Breast epithelium (tissue), 4 donors: Measurements from ENCODE around the gene DACH1. TPM values are rescaled to one million over a fixed set of nuclear protein-coding genes. Genes with fewer than 3 reads are reported as not detected.

Experiments
- DNase-seq, 2 donors: peaks; one replicate each; pipeline ENCODE4 v3.0.0-alpha.2; 2019; ENCODE audit warnings: low spot score in 2 of 2
- H3K27ac ChIP-seq, 2 donors: fragments of 200-600 bp; sonication (generic) in 1 of 2; one replicate each; pipeline ENCODE4 v1.5.1; 2016 to 2019; ENCODE audit warnings: mild to moderate bottlenecking in 1 of 2
- H3K27me3 ChIP-seq, 2 donors: fragments of 200-600 bp; sonication (generic) in 1 of 2; one replicate each; pipeline versions ENCODE4 v1.5.1 to v1.6.0; 2017 to 2019; ENCODE audit warnings: control low read depth in 1 of 2, mild to moderate bottlenecking in 1 of 2
- H3K36me3 ChIP-seq: fragments of 200-600 bp; one replicate; pipeline ENCODE4 v1.5.1; 2019
- H3K4me1 ChIP-seq, 2 donors: fragments of 200-600 bp; sonication (generic); one replicate each; pipeline ENCODE4 v1.5.1; 2016 to 2019; ENCODE audit warnings: control low read depth in 1 of 2
- H3K4me3 ChIP-seq, 3 donors: fragments of 200-600 bp; sonication (generic); 1 replicate in 2 of 3; 2 replicates in 1 of 3; pipeline ENCODE4 v1.5.1; 2016 to 2019; ENCODE audit warnings: mild to moderate bottlenecking in 3 of 3, moderate library complexity in 2 of 3
- H3K9me3 ChIP-seq, 2 donors: fragments of 200-600 bp; sonication (generic) in 1 of 2; one replicate each; pipeline ENCODE4 v1.5.1; 2016 to 2019; ENCODE audit warnings: control low read depth in 1 of 2
- POLR2A ChIP-seq: fragments of 450-650 bp; IDR thresholded peaks from one replicate; pipeline ENCODE4 v1.6.1; 2016; ENCODE audit warnings: antibody characterized with exemption, mild to moderate bottlenecking, moderate library complexity
- POLR2AphosphoS5 ChIP-seq, 3 donors: sonication (generic); formaldehyde crosslinking; IDR thresholded peaks; one replicate each; pipeline ENCODE4 v1.6.1; 2017; ENCODE audit warnings: antibody characterized with exemption in 3 of 3
- intact Hi-C: fragments of 100-400 bp; cut with DNase I; formaldehyde crosslinking; loops from one replicate; pipeline ENCODE4 v1.15.1; 2023; ENCODE audit warnings: low total_unique reads
- total RNA-seq, 3 donors: library from RNA; depleted of rRNA; stranded (reverse); fragments of >200 nt; gene quantifications; one replicate each; pipeline ENCODE4 v1.1.0, GENCODE V29; 2016
- TF ChIP-seq, protein P1 (sequence below), 3 donors: fragments of 450-650 bp; IDR thresholded peaks; one replicate each; pipeline ENCODE4 v1.5.1; 2016 to 2017; ENCODE audit warnings: antibody characterized with exemption in 3 of 3, mild to moderate bottlenecking in 3 of 3, moderate library complexity in 3 of 3

Gene DACH1
- total RNA-seq, 3 donors from 2014 or later = 2.2 to 13.9 (median 11.5) TPM

GRCh38 chr13:71395053-71395452, 472.0 kb downstream of the DACH1 start:
- no peak for TF ChIP-seq POLR2AphosphoS5 (IDR thresholded peaks at IDR 0.05)
- TF ChIP-seq, protein P1, sequence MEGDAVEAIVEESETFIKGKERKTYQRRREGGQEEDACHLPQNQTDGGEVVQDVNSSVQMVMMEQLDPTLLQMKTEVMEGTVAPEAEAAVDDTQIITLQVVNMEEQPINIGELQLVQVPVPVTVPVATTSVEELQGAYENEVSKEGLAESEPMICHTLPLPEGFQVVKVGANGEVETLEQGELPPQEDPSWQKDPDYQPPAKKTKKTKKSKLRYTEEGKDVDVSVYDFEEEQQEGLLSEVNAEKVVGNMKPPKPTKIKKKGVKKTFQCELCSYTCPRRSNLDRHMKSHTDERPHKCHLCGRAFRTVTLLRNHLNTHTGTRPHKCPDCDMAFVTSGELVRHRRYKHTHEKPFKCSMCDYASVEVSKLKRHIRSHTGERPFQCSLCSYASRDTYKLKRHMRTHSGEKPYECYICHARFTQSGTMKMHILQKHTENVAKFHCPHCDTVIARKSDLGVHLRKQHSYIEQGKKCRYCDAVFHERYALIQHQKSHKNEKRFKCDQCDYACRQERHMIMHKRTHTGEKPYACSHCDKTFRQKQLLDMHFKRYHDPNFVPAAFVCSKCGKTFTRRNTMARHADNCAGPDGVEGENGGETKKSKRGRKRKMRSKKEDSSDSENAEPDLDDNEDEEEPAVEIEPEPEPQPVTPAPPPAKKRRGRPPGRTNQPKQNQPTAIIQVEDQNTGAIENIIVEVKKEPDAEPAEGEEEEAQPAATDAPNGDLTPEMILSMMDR (IDR thresholded peaks at IDR 0.05) = no peak
- TF ChIP-seq POLR2A = no peak
- no peak for DNase-seq
- H3K27me3 ChIP-seq = no peaks in the 10 kb centered on the region
- intact Hi-C loops = no loop called here
- H3K9me3 ChIP-seq = no peaks in the 10 kb centered on the region
- H3K4me3 ChIP-seq = no peak overlapping the region
- H3K36me3 ChIP-seq = no peaks in the 10 kb centered on the region
- H3K4me1 ChIP-seq = no peaks in the 10 kb centered on the region
- H3K27ac ChIP-seq = no peak overlapping the region

- Histone ChIP-seq H3K9me3 (no peaks in the 10 kb centered on the region), H3K27me3 (no peaks in the 10 kb centered on the region), H3K36me3 (no peaks in the 10 kb centered on the region), H3K4me1 (no peaks in the 10 kb centered on the region), H3K4me3 (no peak overlapping the region), H3K27ac (no peak overlapping the region)
- TF ChIP-seq POLR2A = no peak
- TF ChIP-seq POLR2AphosphoS5 (IDR thresholded peaks at IDR 0.05) = no peak
- TF ChIP-seq, protein P1 (IDR thresholded peaks at IDR 0.05) = no peak
- DNase-seq = no peak
- intact Hi-C loops = no loop called here
Observed at GRCh38 chr13:71394176-71394575, 472.8 kb downstream of the DACH1 start.
